ENCODE measurements around the gene MEN1.
"Not testable (repeated sequence)": the region's sequence is repeated elsewhere in the genome, so short reads cannot be mapped to it uniquely, and the experiment has no call there.

DNA sequence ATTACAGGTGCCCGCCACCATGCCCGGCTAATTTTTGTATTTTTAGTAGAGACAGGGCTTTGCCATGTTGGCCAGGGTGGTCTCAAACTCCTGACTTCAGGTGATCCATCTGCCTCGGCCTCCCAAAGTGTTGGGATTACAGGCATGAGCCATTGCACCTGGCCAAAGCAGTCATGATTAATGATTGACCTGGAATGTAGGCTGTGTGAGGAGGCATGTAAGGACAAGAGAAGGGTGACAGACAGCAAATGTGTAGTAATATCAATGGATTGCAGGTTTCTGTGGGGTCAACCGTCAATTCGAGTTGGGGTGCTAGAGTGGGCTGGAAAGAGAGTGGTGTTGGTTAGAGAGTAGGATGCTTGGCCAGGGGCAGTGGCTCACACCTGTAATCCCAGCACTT lies 5.1 kb upstream of the MEN1 start:
- TF ChIP-seq, protein P1, sequence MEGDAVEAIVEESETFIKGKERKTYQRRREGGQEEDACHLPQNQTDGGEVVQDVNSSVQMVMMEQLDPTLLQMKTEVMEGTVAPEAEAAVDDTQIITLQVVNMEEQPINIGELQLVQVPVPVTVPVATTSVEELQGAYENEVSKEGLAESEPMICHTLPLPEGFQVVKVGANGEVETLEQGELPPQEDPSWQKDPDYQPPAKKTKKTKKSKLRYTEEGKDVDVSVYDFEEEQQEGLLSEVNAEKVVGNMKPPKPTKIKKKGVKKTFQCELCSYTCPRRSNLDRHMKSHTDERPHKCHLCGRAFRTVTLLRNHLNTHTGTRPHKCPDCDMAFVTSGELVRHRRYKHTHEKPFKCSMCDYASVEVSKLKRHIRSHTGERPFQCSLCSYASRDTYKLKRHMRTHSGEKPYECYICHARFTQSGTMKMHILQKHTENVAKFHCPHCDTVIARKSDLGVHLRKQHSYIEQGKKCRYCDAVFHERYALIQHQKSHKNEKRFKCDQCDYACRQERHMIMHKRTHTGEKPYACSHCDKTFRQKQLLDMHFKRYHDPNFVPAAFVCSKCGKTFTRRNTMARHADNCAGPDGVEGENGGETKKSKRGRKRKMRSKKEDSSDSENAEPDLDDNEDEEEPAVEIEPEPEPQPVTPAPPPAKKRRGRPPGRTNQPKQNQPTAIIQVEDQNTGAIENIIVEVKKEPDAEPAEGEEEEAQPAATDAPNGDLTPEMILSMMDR (IDR thresholded peaks at IDR 0.05 in 8 of 11, conservative IDR thresholded peaks at IDR 0.05 in 3 of 11) = not testable (repeated sequence)
- not testable (repeated sequence) for TF ChIP-seq POLR2AphosphoS5 (IDR thresholded peaks at IDR 0.05)

Data from spleen (tissue), 7 donors.